HL-60 (cell line): Measurements from ENCODE around the gene MDP1.

ENCODE experiments used
- DNase-seq, 2 experiments: peaks; one replicate each; pipeline ENCODE4 v3.0.0-alpha.2; 2010 to 2020; ENCODE audit warnings: low read depth in 1 of 2, low spot score in 1 of 2
- H3K27ac ChIP-seq: fragments of 250-450 bp; sonication (Bioruptor Pico); replicated peaks from 2 replicates; pipeline ENCODE4 v1.5.1; 2020; ENCODE audit warnings: mild to moderate bottlenecking, moderate library complexity
- H3K27me3 ChIP-seq: fragments of 250-450 bp; sonication (Bioruptor Pico); 2 replicates; pipeline ENCODE4 v1.5.1; 2021; ENCODE audit warnings: mild to moderate bottlenecking, moderate library complexity; ENCODE audit not compliant: insufficient read depth, poor library complexity, severe bottlenecking
- H3K4me3 ChIP-seq: replicated peaks from 2 replicates; pipeline ENCODE4 v1.5.1; 2011; ENCODE audit warnings: mild to moderate bottlenecking, control low read depth, low read length; ENCODE audit not compliant: insufficient read depth
- GABPA ChIP-seq: IDR thresholded peaks from 2 replicates; pipeline ENCODE4 v1.6.1; 2012; ENCODE audit warnings: low read depth
- POLR2AphosphoS5 ChIP-seq: IDR thresholded peaks from 2 replicates; pipeline ENCODE4 v1.6.1; 2012; ENCODE audit warnings: low read depth
- SPI1 ChIP-seq: IDR thresholded peaks from 2 replicates; pipeline ENCODE4 v1.6.1; 2012; ENCODE audit warnings: low read depth, mild to moderate bottlenecking, borderline replicate concordance
- long read RNA-seq: library from polyadenylated mRNA; unstranded; transcript quantifications from one replicate; pipeline ENCODE4 v2.0.0, GENCODE V29; 2020
- TF ChIP-seq, protein P1 (sequence below): IDR thresholded peaks from one replicate; pipeline ENCODE4 v1.5.1; 2011; ENCODE audit warnings: low read length, control low read depth, inconsistent platforms; ENCODE audit not compliant: insufficient read depth
- TF ChIP-seq, protein P2 (sequence below): IDR thresholded peaks from 2 replicates; pipeline ENCODE4 v1.6.1; 2012; ENCODE audit warnings: low read depth; ENCODE audit not compliant: insufficient replicate concordance

MDP1 gene
- long read RNA-seq, partial matches to known transcripts: 1 of 4 reads
- long read RNA-seq, other reads (novel, unspliced or antisense): 0 of 4 reads

DNA sequence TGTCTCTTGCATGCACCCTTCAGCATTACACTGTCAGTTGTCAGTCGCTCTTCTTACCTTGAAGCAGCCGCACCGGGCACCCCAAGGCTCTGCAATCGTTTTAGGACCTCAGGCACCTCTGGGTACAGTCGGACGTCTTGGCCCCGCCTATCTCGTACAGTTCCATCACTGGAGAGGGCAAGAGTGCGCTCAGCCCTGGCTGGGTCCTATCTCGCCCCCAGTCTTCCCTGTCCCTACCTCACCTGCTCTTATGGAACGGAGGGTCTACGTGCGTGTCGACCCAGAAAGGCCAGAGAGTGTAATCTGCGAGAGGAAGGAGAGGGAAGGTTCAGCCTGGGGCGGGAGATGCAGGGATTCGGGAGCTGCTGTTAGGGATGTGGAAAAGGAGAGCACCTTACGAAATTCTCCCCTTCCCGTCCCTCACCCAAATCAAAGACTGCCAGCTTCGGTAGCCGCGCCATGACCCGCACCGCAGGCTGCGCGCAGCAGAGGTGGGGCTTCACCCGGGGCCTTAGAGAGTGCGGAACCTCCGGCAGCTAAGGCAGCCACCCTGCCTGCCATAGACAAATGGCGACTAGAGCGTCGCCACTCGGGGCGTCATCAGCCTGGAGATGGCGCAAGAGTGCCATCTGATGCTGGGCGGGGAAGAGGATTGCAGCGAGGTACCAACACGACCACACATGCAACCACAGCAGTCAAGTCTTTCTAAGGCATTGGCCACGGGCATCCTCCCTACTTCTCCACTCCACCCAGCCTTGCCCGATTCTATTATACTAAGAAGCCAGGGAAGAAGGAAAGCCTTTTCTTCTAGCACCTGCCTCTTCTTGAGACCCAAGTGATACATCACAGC is at the start of gene MDP1:
Gene MDP1 (minus strand): TSS at position 572 of the 850 bp plus-strand sequence. CDS start 111 bp downstream, at position 461.
- H3K4me3 ChIP-seq: peak within 1 kb of the TSS; percentile 93
- DNase-seq: peak; percentile 94
- no peaks in the 10 kb centered on the region for H3K27me3 ChIP-seq
- H3K27ac ChIP-seq: peak within 1 kb of the TSS; percentile 72
- TF ChIP-seq, protein P1, sequence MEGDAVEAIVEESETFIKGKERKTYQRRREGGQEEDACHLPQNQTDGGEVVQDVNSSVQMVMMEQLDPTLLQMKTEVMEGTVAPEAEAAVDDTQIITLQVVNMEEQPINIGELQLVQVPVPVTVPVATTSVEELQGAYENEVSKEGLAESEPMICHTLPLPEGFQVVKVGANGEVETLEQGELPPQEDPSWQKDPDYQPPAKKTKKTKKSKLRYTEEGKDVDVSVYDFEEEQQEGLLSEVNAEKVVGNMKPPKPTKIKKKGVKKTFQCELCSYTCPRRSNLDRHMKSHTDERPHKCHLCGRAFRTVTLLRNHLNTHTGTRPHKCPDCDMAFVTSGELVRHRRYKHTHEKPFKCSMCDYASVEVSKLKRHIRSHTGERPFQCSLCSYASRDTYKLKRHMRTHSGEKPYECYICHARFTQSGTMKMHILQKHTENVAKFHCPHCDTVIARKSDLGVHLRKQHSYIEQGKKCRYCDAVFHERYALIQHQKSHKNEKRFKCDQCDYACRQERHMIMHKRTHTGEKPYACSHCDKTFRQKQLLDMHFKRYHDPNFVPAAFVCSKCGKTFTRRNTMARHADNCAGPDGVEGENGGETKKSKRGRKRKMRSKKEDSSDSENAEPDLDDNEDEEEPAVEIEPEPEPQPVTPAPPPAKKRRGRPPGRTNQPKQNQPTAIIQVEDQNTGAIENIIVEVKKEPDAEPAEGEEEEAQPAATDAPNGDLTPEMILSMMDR: peak; percentile 10
- TF ChIP-seq SPI1: peak; percentile 7; the same call in 1 of the 2 replicates
- TF ChIP-seq POLR2AphosphoS5: peak; percentile 95
- TF ChIP-seq, protein P2, sequence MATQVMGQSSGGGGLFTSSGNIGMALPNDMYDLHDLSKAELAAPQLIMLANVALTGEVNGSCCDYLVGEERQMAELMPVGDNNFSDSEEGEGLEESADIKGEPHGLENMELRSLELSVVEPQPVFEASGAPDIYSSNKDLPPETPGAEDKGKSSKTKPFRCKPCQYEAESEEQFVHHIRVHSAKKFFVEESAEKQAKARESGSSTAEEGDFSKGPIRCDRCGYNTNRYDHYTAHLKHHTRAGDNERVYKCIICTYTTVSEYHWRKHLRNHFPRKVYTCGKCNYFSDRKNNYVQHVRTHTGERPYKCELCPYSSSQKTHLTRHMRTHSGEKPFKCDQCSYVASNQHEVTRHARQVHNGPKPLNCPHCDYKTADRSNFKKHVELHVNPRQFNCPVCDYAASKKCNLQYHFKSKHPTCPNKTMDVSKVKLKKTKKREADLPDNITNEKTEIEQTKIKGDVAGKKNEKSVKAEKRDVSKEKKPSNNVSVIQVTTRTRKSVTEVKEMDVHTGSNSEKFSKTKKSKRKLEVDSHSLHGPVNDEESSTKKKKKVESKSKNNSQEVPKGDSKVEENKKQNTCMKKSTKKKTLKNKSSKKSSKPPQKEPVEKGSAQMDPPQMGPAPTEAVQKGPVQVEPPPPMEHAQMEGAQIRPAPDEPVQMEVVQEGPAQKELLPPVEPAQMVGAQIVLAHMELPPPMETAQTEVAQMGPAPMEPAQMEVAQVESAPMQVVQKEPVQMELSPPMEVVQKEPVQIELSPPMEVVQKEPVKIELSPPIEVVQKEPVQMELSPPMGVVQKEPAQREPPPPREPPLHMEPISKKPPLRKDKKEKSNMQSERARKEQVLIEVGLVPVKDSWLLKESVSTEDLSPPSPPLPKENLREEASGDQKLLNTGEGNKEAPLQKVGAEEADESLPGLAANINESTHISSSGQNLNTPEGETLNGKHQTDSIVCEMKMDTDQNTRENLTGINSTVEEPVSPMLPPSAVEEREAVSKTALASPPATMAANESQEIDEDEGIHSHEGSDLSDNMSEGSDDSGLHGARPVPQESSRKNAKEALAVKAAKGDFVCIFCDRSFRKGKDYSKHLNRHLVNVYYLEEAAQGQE: no peak
- no peak for TF ChIP-seq GABPA

DNA sequence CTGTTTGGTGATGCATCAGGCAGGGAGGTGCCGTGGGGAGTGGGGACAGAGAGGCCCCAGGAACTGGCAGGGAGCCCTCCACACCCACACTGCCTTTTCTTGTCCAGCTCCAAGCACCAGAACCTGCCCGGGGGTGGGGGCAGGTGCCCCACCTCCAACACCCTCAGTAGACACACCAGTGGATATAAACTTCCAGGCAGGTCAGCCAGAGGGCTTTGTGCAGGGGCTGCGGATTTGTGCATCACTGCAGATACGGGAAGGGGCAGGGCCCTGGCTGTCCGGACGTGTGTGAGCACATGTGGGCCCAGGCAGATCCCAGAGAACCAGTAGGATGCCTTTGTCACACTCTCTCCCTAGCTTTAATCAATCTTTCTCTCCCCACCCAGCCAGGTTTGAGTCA is 48.4 kb upstream of the MDP1 start:
- no peak overlapping the region for H3K27ac ChIP-seq
- DNase-seq: no peak
- no peaks in the 10 kb centered on the region for H3K27me3 ChIP-seq
- no peak overlapping the region for H3K4me3 ChIP-seq
- TF ChIP-seq POLR2AphosphoS5 (no peak), GABPA (no peak), SPI1 (no peak)
- TF ChIP-seq, protein P2: no peak
- TF ChIP-seq, protein P1: no peak

DNA sequence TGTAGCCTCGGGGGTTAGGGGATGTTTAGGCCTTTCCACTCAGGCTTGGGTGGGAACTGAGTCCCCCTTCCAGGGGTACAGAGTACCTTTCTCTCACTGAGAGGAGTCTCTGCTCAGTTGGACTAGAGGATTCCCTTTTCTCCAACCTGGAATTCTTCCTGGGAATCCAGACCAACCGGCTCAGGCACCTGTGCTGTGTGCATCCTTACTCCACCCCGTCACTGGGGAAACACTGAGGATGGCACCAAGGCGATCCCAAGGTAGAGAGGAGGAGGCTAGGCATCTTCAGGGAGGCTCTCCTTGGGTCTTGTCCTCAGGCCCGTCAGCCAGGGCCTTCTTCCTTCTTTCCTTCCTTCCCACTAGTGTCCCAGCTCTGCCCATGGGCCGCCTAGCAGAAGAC is 48.0 kb upstream of the MDP1 start:
- no peak overlapping the region for H3K27ac ChIP-seq
- no peak overlapping the region for H3K4me3 ChIP-seq
- no peak for DNase-seq
- no peak for TF ChIP-seq POLR2AphosphoS5
- TF ChIP-seq, protein P1: no peak
- TF ChIP-seq, protein P2: no peak
- no peak for TF ChIP-seq GABPA
- H3K27me3 ChIP-seq: no peaks in the 10 kb centered on the region
